K562 (cell line): Measurements from ENCODE around the gene CLCNKA. TPM values are rescaled to one million over a fixed set of nuclear protein-coding genes. Genes with fewer than 3 reads are reported as not detected.

ENCODE experiments used
- ATAC-seq: fragments of 200-7000 bp; cut with Tn5 transposase; 3 replicates; pipeline ENCODE4 v1.9.1; 2020; ENCODE audit warnings: moderate library complexity
- BruUV-seq: library from RNA; stranded (reverse); fragments of 400-500 nt; replicated peaks from 2 replicates; lab custom pipeline; 2021; lab: Mats Ljungman, UMichigan
- CTCF ChIA-PET: fragments of 300-600 bp; formaldehyde crosslinking; extraction: SDS; loops from one replicate; lab custom pipeline; 2021; ENCODE audit warnings: low intra/inter-chr PET ratio; lab: Yijun Ruan, JAX
- POLR2A ChIA-PET: fragments of 300-600, 350-650 bp; sonication (Branson Sonifier 250); formaldehyde crosslinking; extraction: SDS; loops from one replicate; lab custom pipeline; 2021; ENCODE audit warnings: antibody characterized with exemption, inconsistent platforms; lab: Yijun Ruan, JAX
- DNase-seq, 4 experiments: peaks; one replicate each; pipeline versions ENCODE4 v3.0.0 to v3.0.0-alpha.2; 2011 to 2018; ENCODE audit warnings: low spot score in 3 of 4, mixed read lengths in 3 of 4; ENCODE audit errors: extremely low read depth in 1 of 4
- FAIRE-seq: peaks from 2 replicates; lab custom pipeline; 2011; peaks lifted over from hg19 to GRCh38; lab: Jason Lieb, UNC
- H2AFZ ChIP-seq: 2 replicates; pipeline ENCODE4 v1.6.0; 2011; ENCODE audit warnings: low read depth, low read length, control low read depth, inconsistent platforms
- H3K27ac ChIP-seq: fragments of 200-600 bp; 3 replicates; pipeline ENCODE4 v1.8.0; 2011; ENCODE audit warnings: low read depth, mild to moderate bottlenecking, control low read depth, inconsistent platforms, low read length, moderate library complexity, mixed read lengths; ENCODE audit errors: extremely low read depth
- H3K27me3 ChIP-seq, 2 experiments: fragments of 300-600 bp in 1 of 2; 2 replicates in 1 of 2; 3 replicates in 1 of 2; pipeline versions ENCODE4 v1.6.0 to v1.8.0; 2011; ENCODE audit warnings: inconsistent platforms in 2 of 2, low read length in 2 of 2, mild to moderate bottlenecking in 1 of 2, mixed read lengths in 1 of 2, moderate library complexity in 1 of 2; ENCODE audit not compliant: control insufficient read depth in 2 of 2, insufficient read depth in 2 of 2
- H3K36me3 ChIP-seq: fragments of 300-600 bp; 3 replicates; pipeline ENCODE4 v1.8.0; 2011; ENCODE audit warnings: mild to moderate bottlenecking, low read length, inconsistent platforms; ENCODE audit not compliant: control insufficient read depth, insufficient read depth
- H3K4me1 ChIP-seq, 2 experiments: fragments of 200-600 bp in 1 of 2; replicated peaks in 1 of 2; 2 replicates in 1 of 2; 3 replicates in 1 of 2; pipeline versions ENCODE4 v1.5.1 to v1.8.0; 2011; ENCODE audit warnings: inconsistent platforms in 2 of 2, low read length in 2 of 2, mild to moderate bottlenecking in 1 of 2, mixed read lengths in 1 of 2, moderate library complexity in 1 of 2; ENCODE audit not compliant: control insufficient read depth in 2 of 2, insufficient read depth in 2 of 2
- H3K4me2 ChIP-seq: 2 replicates; pipeline ENCODE4 v1.6.1; 2011; ENCODE audit warnings: low read length, control low read depth, inconsistent platforms, mixed read lengths; ENCODE audit not compliant: insufficient read depth
- H3K4me3 ChIP-seq: fragments of 200-600 bp; sonication (generic), shearing (Covaris generic); 2 replicates; pipeline ENCODE4 v1.5.1; 2016; ENCODE audit warnings: control low read depth, inconsistent platforms
- H3K79me2 ChIP-seq: fragments of 200-600 bp; 3 replicates; pipeline ENCODE4 v1.8.0; 2011; ENCODE audit warnings: low read length, inconsistent platforms; ENCODE audit not compliant: control insufficient read depth, insufficient read depth
- H3K9ac ChIP-seq, 2 experiments: 2 replicates each; pipeline versions ENCODE4 v1.6.0 to v1.6.1; 2011; ENCODE audit warnings: low read depth in 2 of 2, low read length in 2 of 2, control low read depth in 1 of 2, inconsistent platforms in 1 of 2, mild to moderate bottlenecking in 1 of 2, mixed read lengths in 1 of 2; ENCODE audit not compliant: insufficient read depth in 1 of 2
- H3K9me1 ChIP-seq: one replicate; pipeline ENCODE4 v1.6.0; 2011; ENCODE audit warnings: inconsistent platforms, mild to moderate bottlenecking, low read length, moderate library complexity; ENCODE audit not compliant: control insufficient read depth, insufficient read depth
- H3K9me3 ChIP-seq: replicated peaks from 2 replicates; pipeline ENCODE4 v1.5.1; 2011; ENCODE audit warnings: low read depth, low read length, inconsistent platforms; ENCODE audit not compliant: control insufficient read depth, insufficient read depth
- H4K20me1 ChIP-seq: replicated peaks from 2 replicates; pipeline ENCODE4 v1.6.1; 2011; ENCODE audit warnings: low read length, inconsistent platforms, mixed read lengths; ENCODE audit not compliant: control insufficient read depth, insufficient read depth
- CTBP1 ChIP-seq: fragments of 450-650 bp; IDR thresholded peaks from 2 replicates; pipeline ENCODE4 v1.6.1; 2016; ENCODE audit warnings: borderline replicate concordance
- ETV5 ChIP-seq: sonication (generic); formaldehyde crosslinking; IDR thresholded peaks from 2 replicates; pipeline ENCODE4 v1.4.0; 2020; ENCODE audit warnings: low read depth, mild to moderate bottlenecking, missing genetic modification reagents
- GTF2B ChIP-seq: IDR thresholded peaks from 2 replicates; pipeline ENCODE4 v1.6.1; 2011; ENCODE audit not compliant: insufficient read length; ENCODE audit errors: extremely low read depth
- ZNF232 ChIP-seq: sonication (generic); formaldehyde crosslinking; IDR thresholded peaks from 2 replicates; pipeline ENCODE4 v1.8.0; 2022; ENCODE audit warnings: mild to moderate bottlenecking, missing genetic modification reagents
- whole genome bisulfite sequencing: fragments of 100-300 bp; shearing (Covaris generic); methylation state at CpG from one replicate; pipeline ENCODE4 v1.1.6; 2016; ENCODE audit warnings: low coverage, mixed read lengths; ENCODE audit not compliant: insufficient coverage; ENCODE audit errors: missing lambda C conversion rate; 5-methylcytosine and 5-hydroxymethylcytosine counted together
- in situ Hi-C: fragments of 300-500 bp; cut with MboI; formaldehyde crosslinking; loops from 4 replicates; pipeline ENCODE4 v1.15.0; 2018; ENCODE audit warnings: inconsistent platforms, mixed read lengths
- intact Hi-C: fragments of 100-400 bp; cut with micrococcal nuclease; formaldehyde crosslinking; loops from 2 replicates; pipeline ENCODE4 v1.14.2; 2022
- polyA plus RNA-seq, 8 experiments: library from polyadenylated mRNA; depleted of rRNA in 4 of 8; stranded (reverse) in 5 of 8; unstranded in 3 of 8; fragments of >200 nt; fragmentation: Nextera tagmentation in 2 of 8; fragmentation: Illumina TruSeq in 1 of 8; extraction: Ambion mirVana in 2 of 8; extraction: Trizol in 1 of 8; gene quantifications; 2 replicates each; pipeline versions ENCODE4 v1.2.1 to v1.2.3, GENCODE V29; 2011 to 2014; ENCODE audit warnings: inconsistent platforms in 1 of 8, missing spikeins in 1 of 8
- total RNA-seq, 7 experiments: library from RNA; depleted of rRNA in 6 of 7; stranded (reverse); fragments of >200 nt in 6 of 7; fragmentation: Illumina TruSeq in 2 of 7; extraction: Trizol in 2 of 7; gene quantifications; 2 replicates each; pipeline versions ENCODE4 v1.2.1 to v1.2.3, GENCODE V29; 2011 to 2021; ENCODE audit warnings: low replicate concordance in 1 of 7
- TF ChIP-seq, protein P1 (sequence below): sonication (generic); formaldehyde crosslinking; IDR thresholded peaks from 2 replicates; pipeline ENCODE4 v1.8.0; 2022; ENCODE audit warnings: mild to moderate bottlenecking, missing genetic modification reagents

The CLCNKA gene
- total and polyA plus RNA-seq, 9 of the 15 experiments (the other 6 are each of a cell fraction or from before 2014, with no cell fraction given), result 0.03 to 0.37 (median 0.10) TPM; not detected in 3

- Histone ChIP-seq H3K9ac (no peak overlapping the region), H3K27me3 (peaks cover 17 to 69% of the 10 kb centered on the region in 2 experiments), H3K36me3 (no peaks in the 10 kb centered on the region), H3K4me3 (no peak overlapping the region)
- intact Hi-C loops, result no loop called here
- POLR2A ChIA-PET, result interaction anchor here (0.5 to 1.0 kb wide), 5 partner anchors 8 to 329 kb away, joined by 3 to 4 read pairs (median 3); partner anchors contain the start of genes CLCNKB and FAM131C
- no peak for FAIRE-seq
- no peak for TF ChIP-seq ETV5 (CRISPR knock-in tag)
- TF ChIP-seq, protein P1, sequence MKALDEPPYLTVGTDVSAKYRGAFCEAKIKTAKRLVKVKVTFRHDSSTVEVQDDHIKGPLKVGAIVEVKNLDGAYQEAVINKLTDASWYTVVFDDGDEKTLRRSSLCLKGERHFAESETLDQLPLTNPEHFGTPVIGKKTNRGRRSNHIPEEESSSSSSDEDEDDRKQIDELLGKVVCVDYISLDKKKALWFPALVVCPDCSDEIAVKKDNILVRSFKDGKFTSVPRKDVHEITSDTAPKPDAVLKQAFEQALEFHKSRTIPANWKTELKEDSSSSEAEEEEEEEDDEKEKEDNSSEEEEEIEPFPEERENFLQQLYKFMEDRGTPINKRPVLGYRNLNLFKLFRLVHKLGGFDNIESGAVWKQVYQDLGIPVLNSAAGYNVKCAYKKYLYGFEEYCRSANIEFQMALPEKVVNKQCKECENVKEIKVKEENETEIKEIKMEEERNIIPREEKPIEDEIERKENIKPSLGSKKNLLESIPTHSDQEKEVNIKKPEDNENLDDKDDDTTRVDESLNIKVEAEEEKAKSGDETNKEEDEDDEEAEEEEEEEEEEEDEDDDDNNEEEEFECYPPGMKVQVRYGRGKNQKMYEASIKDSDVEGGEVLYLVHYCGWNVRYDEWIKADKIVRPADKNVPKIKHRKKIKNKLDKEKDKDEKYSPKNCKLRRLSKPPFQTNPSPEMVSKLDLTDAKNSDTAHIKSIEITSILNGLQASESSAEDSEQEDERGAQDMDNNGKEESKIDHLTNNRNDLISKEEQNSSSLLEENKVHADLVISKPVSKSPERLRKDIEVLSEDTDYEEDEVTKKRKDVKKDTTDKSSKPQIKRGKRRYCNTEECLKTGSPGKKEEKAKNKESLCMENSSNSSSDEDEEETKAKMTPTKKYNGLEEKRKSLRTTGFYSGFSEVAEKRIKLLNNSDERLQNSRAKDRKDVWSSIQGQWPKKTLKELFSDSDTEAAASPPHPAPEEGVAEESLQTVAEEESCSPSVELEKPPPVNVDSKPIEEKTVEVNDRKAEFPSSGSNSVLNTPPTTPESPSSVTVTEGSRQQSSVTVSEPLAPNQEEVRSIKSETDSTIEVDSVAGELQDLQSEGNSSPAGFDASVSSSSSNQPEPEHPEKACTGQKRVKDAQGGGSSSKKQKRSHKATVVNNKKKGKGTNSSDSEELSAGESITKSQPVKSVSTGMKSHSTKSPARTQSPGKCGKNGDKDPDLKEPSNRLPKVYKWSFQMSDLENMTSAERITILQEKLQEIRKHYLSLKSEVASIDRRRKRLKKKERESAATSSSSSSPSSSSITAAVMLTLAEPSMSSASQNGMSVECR, result 0 out of 2 replicates have a peak, but pooled peaks have one; percentile 34
- no peak for TF ChIP-seq GTF2B
- TF ChIP-seq ZNF232 (CRISPR knock-in tag), result no peak
- peak; percentile 51; the same call in 1 of the 2 replicates for TF ChIP-seq CTBP1
- TF ChIP-seq, all 486 proteins: peak for 2
- Histone ChIP-seq H4K20me1 (peaks cover 10% of the 10 kb centered on the region; the same call in 1 of the 2 replicates), H3K4me2 (no peak overlapping the region), H3K9me3 (no peaks in the 10 kb centered on the region), H2AFZ (no peak overlapping the region), H3K9me1 (no peaks in the 10 kb centered on the region), H3K79me2 (no peaks in the 10 kb centered on the region), H3K4me1 (peaks cover 0 to 17% of the 10 kb centered on the region in 2 experiments; a peak in 2 of 5 replicates), H3K27ac (no peak overlapping the region)
- DNase-seq, result no peak
- no peak for ATAC-seq
- CTCF ChIA-PET, result no interaction called here
- in situ Hi-C loops, result loop anchor here (10.0 kb wide), 1 partner anchor 50 kb away; the partner anchor contains the start of gene HSPB7
- WGBS, result 2% methylated on average over 13 of the region's 13 CpGs
- no TSS peak for BruUV-seq
These were observed 42.9 kb downstream of the CLCNKA start for GRCh38 chr1:16064536-16065268.
